Pericardium fibroblast (primary cell): Measurements from ENCODE around the gene ARSB. TPM values are rescaled to one million over a fixed set of nuclear protein-coding genes. Genes with fewer than 3 reads are reported as not detected.

Source experiments
- total RNA-seq: library from RNA; depleted of rRNA; stranded (reverse); fragments of >200 nt; gene quantifications from 2 replicates; pipeline ENCODE4 v1.2.3, GENCODE V29; 2015

The ARSB gene
- total RNA-seq: 16.3 and 21.1 TPM in 2 replicates

GRCh38 chr5:78985116-78985724 is at the start of gene ARSB:
Gene ARSB (minus strand): TSS chr5:78985310. CDS start chr5:78985248, 62 bp downstream.

Other genes starting within 250 kb of the ARSB start
- gene DMGDH, start 84.4 kb upstream of the ARSB start, total RNA-seq: 0.93 and 3.3 TPM in 2 replicates
- gene BHMT2, start 84.5 kb upstream of the ARSB start, total RNA-seq: 1.9 TPM in 1 of 2 replicates, not detected in the other
- gene BHMT, start 126.5 kb upstream of the ARSB start, total RNA-seq: not detected in 2 replicates